Raji (cell line): ENCODE data around the gene MACROD1.

Source experiments
- POLR2A ChIP-seq: IDR thresholded peaks from 2 replicates; pipeline ENCODE4 v1.6.1; 2011; ENCODE audit warnings: low read depth, low read length, control low read depth; ENCODE audit not compliant: insufficient read depth

Gene MACROD1

GRCh38 chr11:64000740-64001483 lies 165.0 kb downstream of the MACROD1 start:
- TF ChIP-seq POLR2A: no peak

GRCh38 chr11:64000026-64000739 lies 165.7 kb downstream of the MACROD1 start:
- no peak for TF ChIP-seq POLR2A

GRCh38 chr11:63999349-64000025 lies 166.4 kb downstream of the MACROD1 start:
- no peak for TF ChIP-seq POLR2A

GRCh38 chr11:63998558-63999348 lies 167.2 kb downstream of the MACROD1 start:
- no peak for TF ChIP-seq POLR2A

- no peak for TF ChIP-seq POLR2A
Measured at GRCh38 chr11:63997801-63998337, 168.0 kb downstream of the MACROD1 start.

GRCh38 chr11:63997104-63997700 lies 168.7 kb downstream of the MACROD1 start:
- TF ChIP-seq POLR2A: no peak

- no peak for TF ChIP-seq POLR2A
Measured at GRCh38 chr11:63996512-63996911, 169.4 kb downstream of the MACROD1 start.

GRCh38 chr11:63993993-63994392 lies 171.9 kb downstream of the MACROD1 start:
- no peak for TF ChIP-seq POLR2A

GRCh38 chr11:63993100-63993499 lies 172.8 kb downstream of the MACROD1 start:
- no peak for TF ChIP-seq POLR2A

GRCh38 chr11:63991558-63991957 lies 174.4 kb downstream of the MACROD1 start:
- no peak for TF ChIP-seq POLR2A

- TF ChIP-seq POLR2A: no peak
Measured at GRCh38 chr11:63986932-63987513, 178.9 kb downstream of the MACROD1 start.

GRCh38 chr11:63986156-63986931 lies 179.6 kb downstream of the MACROD1 start, which contains the start of gene OTUB1:
OTUB1 (plus strand) TSS chr11:63986438; CDS start chr11:63986457, 19 bp downstream.
- peak; percentile 88 for TF ChIP-seq POLR2A

- no peak for TF ChIP-seq POLR2A
Measured at GRCh38 chr11:63985812-63986155, 180.1 kb downstream of the MACROD1 start.

- no peak for TF ChIP-seq POLR2A
Measured at GRCh38 chr11:63979426-63979825, 186.5 kb downstream of the MACROD1 start.
